ENCODE measurements around the gene TTC1.

- TF ChIP-seq POLR2A (IDR thresholded peaks at IDR 0.05) (no peak), CTCF (IDR thresholded peaks at IDR 0.05 in 8 of 11, conservative IDR thresholded peaks at IDR 0.05 in 3 of 11) (no peak), POLR2AphosphoS5 (IDR thresholded peaks at IDR 0.05) (no peak)
Observed at GRCh38 chr5:160079753-160080152, 70.8 kb downstream of the TTC1 start.
